Activated B cell treated with CpG ODN at 0.5 μM for 24 hours (primary cell): Measurements from ENCODE around the gene HESX1. TPM values are rescaled to one million over a fixed set of nuclear protein-coding genes. Genes with fewer than 3 reads are reported as not detected.

Source experiments
- ATAC-seq: fragments of 200-7000 bp; cut with Tn5 transposase; one replicate; pipeline ENCODE4 v1.10.0; 2021; ENCODE audit warnings: low read depth, mild to moderate bottlenecking, moderate library complexity
- CTCF ChIA-PET: fragments of 350-600 bp; sonication (Branson Sonifier 250); formaldehyde crosslinking; loops from one replicate; lab custom pipeline; 2021; ENCODE audit warnings: antibody characterized with exemption; lab: Charles Lee
- POLR2A ChIA-PET: fragments of 350-600 bp; sonication (Branson Sonifier 250); formaldehyde crosslinking; loops from one replicate; lab custom pipeline; 2021; ENCODE audit warnings: antibody characterized with exemption; lab: Charles Lee
- DNase-seq: peaks from one replicate; pipeline ENCODE4 v3.0.0; 2022
- H3K27ac Mint-ChIP-seq: one replicate; pipeline ENCODE4 v1.8.0; 2020; ENCODE audit warnings: mixed read lengths
- H3K27me3 Mint-ChIP-seq: one replicate; pipeline ENCODE4 v1.8.0; 2021; ENCODE audit warnings: mixed read lengths
- H3K36me3 Mint-ChIP-seq: one replicate; pipeline ENCODE4 v1.8.0; 2021; ENCODE audit warnings: low read depth, mixed read lengths
- H3K4me1 Mint-ChIP-seq: one replicate; pipeline ENCODE4 v1.8.0; 2021; ENCODE audit warnings: mixed read lengths
- H3K4me3 Mint-ChIP-seq: one replicate; pipeline ENCODE4 v1.8.0; 2020; ENCODE audit warnings: mild to moderate bottlenecking, mixed read lengths
- H3K9me3 Mint-ChIP-seq: one replicate; pipeline ENCODE4 v1.8.0; 2020; ENCODE audit warnings: mixed read lengths
- CTCF ChIP-seq: fragments of 200-600 bp; IDR thresholded peaks from one replicate; pipeline ENCODE4 v1.8.0; 2022; ENCODE audit warnings: antibody characterized with exemption, mild to moderate bottlenecking
- intact Hi-C: fragments of 100-400 bp; cut with micrococcal nuclease; formaldehyde crosslinking; loops from one replicate; pipeline ENCODE4 v1.15.1; 2024
- total RNA-seq: library from RNA; stranded (reverse); gene quantifications from 2 replicates; pipeline ENCODE4 v1.2.3, GENCODE V29; 2022

Gene HESX1
- total RNA-seq, 1 donor from 2014 or later = 0.24 TPM

GRCh38 chr3:57164657-57165573 lies 34.9 kb downstream of the HESX1 start, which contains the start of gene IL17RD:
Gene IL17RD, minus strand, starts transcription at chr3:57165353. Its CDS starts 67 bp downstream, at chr3:57165286.
- Mint-ChIP-seq H3K36me3 (no peaks in the 10 kb centered on the region), H3K27ac (no peak within 1 kb of the TSS), H3K4me3 (peak within 1 kb of the TSS; percentile 84), H3K9me3 (no peaks in the 10 kb centered on the region), H3K4me1 (peaks cover 11% of the 10 kb centered on the region), H3K27me3 (peaks cover 48% of the 10 kb centered on the region)
- ATAC-seq (peak; percentile 93), DNase-seq (peak; percentile 60)
- intact Hi-C loops = loop anchor here (10.0 kb wide), 1 partner anchor 170 kb away; no protein-coding TSS in a partner anchor
- TF ChIP-seq CTCF = no peak
- ChIA-PET POLR2A (no interaction called here), CTCF (no interaction called here)

GRCh38 chr3:57164217-57164656 lies 35.5 kb downstream of the HESX1 start:
- peaks cover 12% of the 10 kb centered on the region for H3K4me1 Mint-ChIP-seq
- H3K27ac Mint-ChIP-seq = no peak overlapping the region
- peaks cover 48% of the 10 kb centered on the region for H3K27me3 Mint-ChIP-seq
- peak overlapping the region; percentile 84 for H3K4me3 Mint-ChIP-seq
- ATAC-seq (no peak), DNase-seq (peak; percentile 22)
- intact Hi-C loops = loop anchor here (10.0 kb wide), 1 partner anchor 169 kb away; no protein-coding TSS in a partner anchor
- ChIA-PET POLR2A (no interaction called here), CTCF (no interaction called here)
- H3K9me3 Mint-ChIP-seq = no peaks in the 10 kb centered on the region
- H3K36me3 Mint-ChIP-seq = no peaks in the 10 kb centered on the region
- no peak for TF ChIP-seq CTCF

GRCh38 chr3:57163751-57164150 lies 36.0 kb downstream of the HESX1 start:
- ChIA-PET POLR2A (no interaction called here), CTCF (no interaction called here)
- intact Hi-C loops = loop anchor here (10.0 kb wide), 1 partner anchor 169 kb away; no protein-coding TSS in a partner anchor
- Mint-ChIP-seq H3K27ac (no peak overlapping the region), H3K9me3 (no peaks in the 10 kb centered on the region), H3K4me1 (peaks cover 16% of the 10 kb centered on the region), H3K27me3 (peaks cover 48% of the 10 kb centered on the region), H3K36me3 (no peaks in the 10 kb centered on the region), H3K4me3 (peak overlapping the region; percentile 84)
- no peak for DNase-seq
- ATAC-seq = no peak
- TF ChIP-seq CTCF = no peak

- no peak overlapping the region for H3K4me3 Mint-ChIP-seq
- ATAC-seq = no peak
- ChIA-PET CTCF (no interaction called here), POLR2A (no interaction called here)
- intact Hi-C loops = loop anchor here (10.0 kb wide), 1 partner anchor 167 kb away; no protein-coding TSS in a partner anchor
- peaks cover 39% of the 10 kb centered on the region for H3K27me3 Mint-ChIP-seq
- no peak for TF ChIP-seq CTCF
- H3K4me1 Mint-ChIP-seq = peaks cover 16% of the 10 kb centered on the region
- no peaks in the 10 kb centered on the region for H3K36me3 Mint-ChIP-seq
- H3K27ac Mint-ChIP-seq = no peak overlapping the region
- H3K9me3 Mint-ChIP-seq = no peaks in the 10 kb centered on the region
- no peak for DNase-seq
These were observed 37.9 kb downstream of the HESX1 start for GRCh38 chr3:57161915-57162314.
